GM12878 (cell line): Measurements from ENCODE around the gene TRIM38. TPM values are rescaled to one million over a fixed set of nuclear protein-coding genes. Genes with fewer than 3 reads are reported as not detected.

Experiments
- ATAC-seq: fragments of 200-7000 bp; cut with Tn5 transposase; 3 replicates; pipeline ENCODE4 v1.9.1; 2020; ENCODE audit warnings: mild to moderate bottlenecking, moderate library complexity
- BruUV-seq: library from RNA; stranded (reverse); fragments of 400-500 nt; replicated peaks from 2 replicates; lab custom pipeline; 2021; lab: Mats Ljungman, UMichigan
- CTCF ChIA-PET: fragments of 300-600 bp; sonication (Branson Sonifier 250); formaldehyde crosslinking; extraction: SDS; loops from one replicate; lab custom pipeline; 2021; ENCODE audit warnings: inconsistent platforms; lab: Yijun Ruan, JAX
- POLR2A ChIA-PET: fragments of 350-600 bp; formaldehyde crosslinking; extraction: SDS; loops from one replicate; lab custom pipeline; 2021; ENCODE audit warnings: inconsistent platforms; lab: Charles Lee
- RAD21 ChIA-PET: fragments of 300-600 bp; sonication (Branson Sonifier 250); formaldehyde crosslinking; loops from one replicate; lab custom pipeline; 2023; ENCODE audit warnings: antibody characterized with exemption; ENCODE audit not compliant: unreplicated experiment; lab: Charles Lee
- SMC1A ChIA-PET: fragments of 300-600 bp; sonication (Branson Sonifier 250); formaldehyde crosslinking; loops from one replicate; lab custom pipeline; 2023; ENCODE audit not compliant: unreplicated experiment, uncharacterized antibody; lab: Charles Lee
- DNase-seq: peaks from one replicate; pipeline ENCODE4 v3.0.0-alpha.2; 2011; ENCODE audit warnings: low read depth, low spot score
- FAIRE-seq: peaks from 3 replicates; lab custom pipeline; 2011; peaks lifted over from hg19 to GRCh38; lab: Jason Lieb, UNC
- H2AFZ ChIP-seq: 2 replicates; pipeline ENCODE4 v1.6.0; 2011; ENCODE audit warnings: low read depth, low read length, control low read depth; ENCODE audit not compliant: control insufficient read depth
- H3K27ac ChIP-seq: 2 replicates; pipeline ENCODE4 v1.5.1; 2011; ENCODE audit warnings: control low read depth; ENCODE audit not compliant: control insufficient read depth, insufficient read depth
- H3K27me3 ChIP-seq, 2 experiments: replicated peaks in 1 of 2; 2 replicates each; pipeline versions ENCODE4 v1.6.0 to v1.6.1; 2011; ENCODE audit warnings: low read length in 1 of 2; ENCODE audit not compliant: control insufficient read depth in 2 of 2, insufficient read depth in 2 of 2
- H3K36me3 ChIP-seq, 2 experiments: 2 replicates each; pipeline ENCODE4 v1.5.1; 2011; ENCODE audit warnings: low read length in 1 of 2; ENCODE audit not compliant: control insufficient read depth in 2 of 2, insufficient read depth in 2 of 2
- H3K4me1 ChIP-seq: 2 replicates; pipeline ENCODE4 v1.6.1; 2011; ENCODE audit warnings: mild to moderate bottlenecking, low read length, moderate library complexity, mixed read lengths; ENCODE audit not compliant: control insufficient read depth, insufficient read depth
- H3K4me2 ChIP-seq: 2 replicates; pipeline ENCODE4 v1.6.0; 2011; ENCODE audit warnings: control low read depth; ENCODE audit not compliant: control insufficient read depth, insufficient read depth
- H3K4me3 ChIP-seq: fragments of 200-600 bp; sonication (generic); 2 replicates; pipeline ENCODE4 v1.5.1; 2016
- H3K79me2 ChIP-seq: 2 replicates; pipeline ENCODE4 v1.6.0; 2011; ENCODE audit warnings: low read length; ENCODE audit not compliant: control insufficient read depth, insufficient read depth
- H3K9ac ChIP-seq: 2 replicates; pipeline ENCODE4 v1.8.0; 2011; ENCODE audit warnings: low read length, control low read depth, mixed read lengths; ENCODE audit not compliant: control insufficient read depth, insufficient read depth
- H3K9me3 ChIP-seq: replicated peaks from 3 replicates; pipeline ENCODE4 v1.5.1; 2011; ENCODE audit warnings: mild to moderate bottlenecking, low read length; ENCODE audit not compliant: control insufficient read depth, insufficient read depth
- H4K20me1 ChIP-seq: 2 replicates; pipeline ENCODE4 v1.6.0; 2011; ENCODE audit not compliant: control insufficient read depth, insufficient read depth
- CBFB ChIP-seq: IDR thresholded peaks from 2 replicates; pipeline ENCODE4 v1.6.1; 2016; ENCODE audit warnings: antibody characterized with exemption, low read depth
- EGR1 ChIP-seq, 2 experiments: IDR thresholded peaks; 1 replicate in 1 of 2; 2 replicates in 1 of 2; pipeline ENCODE4 v1.6.1; 2011 to 2012; ENCODE audit warnings: low read depth in 2 of 2, low read length in 2 of 2, borderline replicate concordance in 1 of 2, mild to moderate bottlenecking in 1 of 2, moderate library complexity in 1 of 2
- IKZF1 ChIP-seq: fragments of 450-650 bp; conservative IDR thresholded peaks from 2 replicates; pipeline ENCODE4 v1.6.1; 2017; ENCODE audit warnings: antibody characterized with exemption, mild to moderate bottlenecking
- KAT2A ChIP-seq: conservative IDR thresholded peaks from 2 replicates; pipeline ENCODE4 v1.6.1; 2011; ENCODE audit warnings: low read depth, low read length; ENCODE audit not compliant: control insufficient read depth
- POU2F2 ChIP-seq: IDR thresholded peaks from 3 replicates; pipeline ENCODE4 v1.6.1; 2011; ENCODE audit warnings: low read depth, mild to moderate bottlenecking, low read length, borderline replicate concordance
- SMAD1 ChIP-seq: fragments of 450-650 bp; IDR thresholded peaks from 2 replicates; pipeline ENCODE4 v1.6.1; 2018; ENCODE audit warnings: mild to moderate bottlenecking, low read depth; ENCODE audit not compliant: partially characterized antibody
- SMAD5 ChIP-seq: IDR thresholded peaks from 2 replicates; pipeline ENCODE4 v1.6.1; 2016; ENCODE audit warnings: antibody characterized with exemption, low read depth
- WGBS: methylation state at CpG from one replicate; pipeline ENCODE4 v1.1.6; 2016; ENCODE audit warnings: low lambda C conversion rate; ENCODE audit not compliant: insufficient replicate concordance, insufficient coverage; ENCODE audit errors: missing lambda C conversion rate; 5-methylcytosine and 5-hydroxymethylcytosine counted together
- in situ Hi-C: fragments of 300-500 bp; cut with MboI; formaldehyde crosslinking; loops from 9 replicates; pipeline ENCODE4 v1.14.3; 2018; ENCODE audit warnings: mixed read lengths
- intact Hi-C: fragments of 100-400 bp; cut with micrococcal nuclease; formaldehyde crosslinking; loops from one replicate; pipeline ENCODE4 v1.14.2; 2022; ENCODE audit not compliant: unreplicated experiment
- polyA plus RNA-seq, 11 experiments: library from polyadenylated mRNA; depleted of rRNA in 4 of 11; unstranded in 6 of 11; stranded (reverse) in 5 of 11; fragments of >200 nt; fragmentation: Nextera tagmentation in 4 of 11; fragmentation: Illumina TruSeq in 1 of 11; extraction: Ambion mirVana in 4 of 11; extraction: Trizol in 1 of 11; gene quantifications; 1 replicate in 1 of 11; 2 replicates in 10 of 11; pipeline versions ENCODE4 v1.2.1 to v1.2.3, GENCODE V29; 2011 to 2016; ENCODE audit warnings: inconsistent platforms in 2 of 11, missing spikeins in 2 of 11, low read depth in 1 of 11
- total RNA-seq, 4 experiments: library from RNA; depleted of rRNA in 3 of 4; stranded (reverse); fragments of >200 nt in 3 of 4; fragmentation: Illumina TruSeq in 1 of 4; extraction: Trizol in 1 of 4; gene quantifications; 2 replicates each; pipeline versions ENCODE4 v1.2.1 to v1.2.3, GENCODE V29; 2013 to 2021
- TF ChIP-seq, protein P1 (sequence below): fragments of 450-650 bp; IDR thresholded peaks from 2 replicates; pipeline ENCODE4 v1.6.1; 2016; ENCODE audit warnings: mild to moderate bottlenecking, moderate library complexity, borderline replicate concordance
- TF ChIP-seq, protein P2 (sequence below): fragments of 450-650 bp; IDR thresholded peaks from 2 replicates; pipeline ENCODE4 v1.6.1; 2016; ENCODE audit warnings: mild to moderate bottlenecking
- TF ChIP-seq, protein P3 (sequence below): fragments of 450-650 bp; IDR thresholded peaks from 2 replicates; pipeline ENCODE4 v1.6.1; 2018; ENCODE audit warnings: borderline replicate concordance, mild to moderate bottlenecking; ENCODE audit not compliant: partially characterized antibody
- TF ChIP-seq, protein P4 (sequence below): IDR thresholded peaks from 2 replicates; pipeline ENCODE4 v1.6.1; 2012; ENCODE audit warnings: low read depth, low read length, improper control_type of control experiment

The TRIM38 gene
- total and polyA plus RNA-seq, 10 of the 15 experiments (the other 5 are each of a cell fraction or from before 2014, with no cell fraction given) = 4.5 to 14.7 (median 11.1) TPM

DNA sequence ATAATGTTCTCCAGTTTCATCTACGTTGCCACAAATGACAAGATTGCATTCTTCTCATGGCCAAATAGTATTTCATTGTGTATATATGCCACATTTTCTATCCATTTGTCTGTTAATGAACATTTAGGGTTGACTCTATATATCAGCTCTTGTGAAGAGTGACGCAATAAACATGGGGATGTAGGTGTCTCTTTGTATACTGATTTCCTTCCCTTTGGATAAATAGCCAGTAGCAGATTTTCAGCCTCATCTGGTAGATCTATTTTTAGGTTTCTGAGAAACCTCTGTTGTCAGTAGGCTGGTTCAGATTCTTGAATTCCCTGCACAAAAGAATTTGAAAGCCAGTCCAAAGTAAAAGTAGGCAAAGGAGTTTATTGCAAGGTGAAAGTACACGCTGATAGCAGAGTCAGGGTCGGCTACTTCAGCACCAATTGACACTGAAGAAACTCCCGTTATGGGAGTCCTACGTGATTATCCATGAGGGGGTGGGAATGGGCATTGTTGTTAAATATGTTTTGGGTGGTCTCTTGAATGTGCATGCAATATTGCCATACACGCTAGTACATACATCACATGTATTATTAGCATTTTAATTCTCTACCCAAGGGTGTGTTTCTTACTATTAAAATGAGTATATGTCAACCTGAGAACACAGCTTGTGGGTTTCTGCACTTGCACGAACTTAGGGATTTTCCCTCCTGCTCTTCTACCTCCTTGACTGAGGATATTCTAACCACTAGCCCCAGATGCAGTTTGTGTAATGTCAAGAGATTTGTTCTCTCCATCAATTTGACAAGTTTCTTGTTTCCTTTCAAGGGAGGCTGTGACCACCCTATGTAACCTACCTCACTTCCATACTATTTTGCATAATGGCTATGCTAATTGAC lies 17.7 kb upstream of the TRIM38 start:
- Histone ChIP-seq H3K4me1 (no peaks in the 10 kb centered on the region), H2AFZ (no peak overlapping the region), H3K27ac (no peak overlapping the region), H3K9me3 (peaks cover 3% of the 10 kb centered on the region; the same call in 2 of the 3 replicates), H3K4me2 (no peak overlapping the region; the same call in 1 of the 2 replicates), H3K9ac (no peak overlapping the region), H4K20me1 (no peaks in the 10 kb centered on the region), H3K36me3 (no peaks in the 10 kb centered on the region), H3K79me2 (no peaks in the 10 kb centered on the region), H3K4me3 (no peak overlapping the region), H3K27me3 (no peaks in the 10 kb centered on the region)
- RAD21 ChIA-PET = interaction anchor here (1.6 to 2.6 kb wide), 4 partner anchors 15 to 153 kb away, joined by 3 to 10 read pairs (median 8); partner anchors contain the start of gene TRIM38
- SMC1A ChIA-PET = interaction anchor here (0.7 to 3.4 kb wide), 16 partner anchors 14 to 340 kb away, joined by 3 to 23 read pairs (median 3); partner anchors contain the start of gene TRIM38
- no peak for FAIRE-seq
- DNase-seq = peak; percentile 51
- POLR2A ChIA-PET = interaction anchor here (0.7 to 1.2 kb wide), 4 partner anchors 17 to 326 kb away, joined by 3 to 4 read pairs (median 3); no protein-coding TSS in a partner anchor
- ATAC-seq = peak; percentile 95
- in situ Hi-C loops (loop anchor here (25.0 kb wide), 1 partner anchor 683 kb away; no protein-coding TSS in a partner anchor), intact Hi-C loops (loop anchor here (1.0 to 5.0 kb wide), 2 partner anchors 47 to 158 kb away; no protein-coding TSS in a partner anchor)
- BruUV-seq = no TSS peak
- WGBS = 27% methylated on average over 8 of the region's 8 CpGs
- CTCF ChIA-PET = interaction anchor here (0.6 to 3.9 kb wide), 17 partner anchors 8 to 1630 kb away, joined by 3 to 29 read pairs (median 4); partner anchors contain the start of gene TRIM38
- TF ChIP-seq POU2F2 (peak; percentile 82), SMAD1 (no peak), EGR1 (IDR thresholded peaks at IDR 0.05; ENCODE audit: borderline replicate concordance in 1 of 2, low read depth in 2 of 2, low read length in 2 of 2) (no peak), IKZF1 (no peak), KAT2A (no peak), SMAD5 (no peak), CBFB (peak; percentile 86)
- TF ChIP-seq, protein P1, sequence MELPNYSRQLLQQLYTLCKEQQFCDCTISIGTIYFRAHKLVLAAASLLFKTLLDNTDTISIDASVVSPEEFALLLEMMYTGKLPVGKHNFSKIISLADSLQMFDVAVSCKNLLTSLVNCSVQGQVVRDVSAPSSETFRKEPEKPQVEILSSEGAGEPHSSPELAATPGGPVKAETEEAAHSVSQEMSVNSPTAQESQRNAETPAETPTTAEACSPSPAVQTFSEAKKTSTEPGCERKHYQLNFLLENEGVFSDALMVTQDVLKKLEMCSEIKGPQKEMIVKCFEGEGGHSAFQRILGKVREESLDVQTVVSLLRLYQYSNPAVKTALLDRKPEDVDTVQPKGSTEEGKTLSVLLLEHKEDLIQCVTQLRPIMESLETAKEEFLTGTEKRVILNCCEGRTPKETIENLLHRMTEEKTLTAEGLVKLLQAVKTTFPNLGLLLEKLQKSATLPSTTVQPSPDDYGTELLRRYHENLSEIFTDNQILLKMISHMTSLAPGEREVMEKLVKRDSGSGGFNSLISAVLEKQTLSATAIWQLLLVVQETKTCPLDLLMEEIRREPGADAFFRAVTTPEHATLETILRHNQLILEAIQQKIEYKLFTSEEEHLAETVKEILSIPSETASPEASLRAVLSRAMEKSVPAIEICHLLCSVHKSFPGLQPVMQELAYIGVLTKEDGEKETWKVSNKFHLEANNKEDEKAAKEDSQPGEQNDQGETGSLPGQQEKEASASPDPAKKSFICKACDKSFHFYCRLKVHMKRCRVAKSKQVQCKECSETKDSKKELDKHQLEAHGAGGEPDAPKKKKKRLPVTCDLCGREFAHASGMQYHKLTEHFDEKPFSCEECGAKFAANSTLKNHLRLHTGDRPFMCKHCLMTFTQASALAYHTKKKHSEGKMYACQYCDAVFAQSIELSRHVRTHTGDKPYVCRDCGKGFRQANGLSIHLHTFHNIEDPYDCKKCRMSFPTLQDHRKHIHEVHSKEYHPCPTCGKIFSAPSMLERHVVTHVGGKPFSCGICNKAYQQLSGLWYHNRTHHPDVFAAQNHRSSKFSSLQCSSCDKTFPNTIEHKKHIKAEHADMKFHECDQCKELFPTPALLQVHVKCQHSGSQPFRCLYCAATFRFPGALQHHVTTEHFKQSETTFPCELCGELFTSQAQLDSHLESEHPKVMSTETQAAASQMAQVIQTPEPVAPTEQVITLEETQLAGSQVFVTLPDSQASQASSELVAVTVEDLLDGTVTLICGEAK = no peak
- TF ChIP-seq, protein P2, sequence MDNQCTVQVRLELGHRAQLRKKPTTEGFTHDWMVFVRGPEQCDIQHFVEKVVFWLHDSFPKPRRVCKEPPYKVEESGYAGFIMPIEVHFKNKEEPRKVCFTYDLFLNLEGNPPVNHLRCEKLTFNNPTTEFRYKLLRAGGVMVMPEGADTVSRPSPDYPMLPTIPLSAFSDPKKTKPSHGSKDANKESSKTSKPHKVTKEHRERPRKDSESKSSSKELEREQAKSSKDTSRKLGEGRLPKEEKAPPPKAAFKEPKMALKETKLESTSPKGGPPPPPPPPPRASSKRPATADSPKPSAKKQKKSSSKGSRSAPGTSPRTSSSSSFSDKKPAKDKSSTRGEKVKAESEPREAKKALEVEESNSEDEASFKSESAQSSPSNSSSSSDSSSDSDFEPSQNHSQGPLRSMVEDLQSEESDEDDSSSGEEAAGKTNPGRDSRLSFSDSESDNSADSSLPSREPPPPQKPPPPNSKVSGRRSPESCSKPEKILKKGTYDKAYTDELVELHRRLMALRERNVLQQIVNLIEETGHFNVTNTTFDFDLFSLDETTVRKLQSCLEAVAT = no peak
- TF ChIP-seq, protein P3, sequence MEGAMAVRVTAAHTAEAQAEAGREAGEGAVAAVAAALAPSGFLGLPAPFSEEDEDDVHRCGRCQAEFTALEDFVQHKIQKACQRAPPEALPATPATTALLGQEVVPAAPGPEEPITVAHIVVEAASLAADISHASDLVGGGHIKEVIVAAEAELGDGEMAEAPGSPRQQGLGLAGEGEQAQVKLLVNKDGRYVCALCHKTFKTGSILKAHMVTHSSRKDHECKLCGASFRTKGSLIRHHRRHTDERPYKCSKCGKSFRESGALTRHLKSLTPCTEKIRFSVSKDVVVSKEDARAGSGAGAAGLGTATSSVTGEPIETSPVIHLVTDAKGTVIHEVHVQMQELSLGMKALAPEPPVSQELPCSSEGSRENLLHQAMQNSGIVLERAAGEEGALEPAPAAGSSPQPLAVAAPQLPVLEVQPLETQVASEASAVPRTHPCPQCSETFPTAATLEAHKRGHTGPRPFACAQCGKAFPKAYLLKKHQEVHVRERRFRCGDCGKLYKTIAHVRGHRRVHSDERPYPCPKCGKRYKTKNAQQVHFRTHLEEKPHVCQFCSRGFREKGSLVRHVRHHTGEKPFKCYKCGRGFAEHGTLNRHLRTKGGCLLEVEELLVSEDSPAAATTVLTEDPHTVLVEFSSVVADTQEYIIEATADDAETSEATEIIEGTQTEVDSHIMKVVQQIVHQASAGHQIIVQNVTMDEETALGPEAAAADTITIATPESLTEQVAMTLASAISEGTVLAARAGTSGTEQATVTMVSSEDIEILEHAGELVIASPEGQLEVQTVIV = no peak
- TF ChIP-seq, protein P4, sequence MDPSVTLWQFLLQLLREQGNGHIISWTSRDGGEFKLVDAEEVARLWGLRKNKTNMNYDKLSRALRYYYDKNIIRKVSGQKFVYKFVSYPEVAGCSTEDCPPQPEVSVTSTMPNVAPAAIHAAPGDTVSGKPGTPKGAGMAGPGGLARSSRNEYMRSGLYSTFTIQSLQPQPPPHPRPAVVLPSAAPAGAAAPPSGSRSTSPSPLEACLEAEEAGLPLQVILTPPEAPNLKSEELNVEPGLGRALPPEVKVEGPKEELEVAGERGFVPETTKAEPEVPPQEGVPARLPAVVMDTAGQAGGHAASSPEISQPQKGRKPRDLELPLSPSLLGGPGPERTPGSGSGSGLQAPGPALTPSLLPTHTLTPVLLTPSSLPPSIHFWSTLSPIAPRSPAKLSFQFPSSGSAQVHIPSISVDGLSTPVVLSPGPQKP = no peak
